HepG2 (cell line): Measurements from ENCODE around the gene GALNT10.

Experiments
- POLR2A ChIP-seq, 2 experiments: IDR thresholded peaks; 2 replicates each; pipeline ENCODE4 v1.6.1; 2011; ENCODE audit warnings: low read depth in 2 of 2, low read length in 2 of 2, mild to moderate bottlenecking in 1 of 2, moderate library complexity in 1 of 2; ENCODE audit not compliant: insufficient read depth in 1 of 2
- REST ChIP-seq, 2 experiments: IDR thresholded peaks; 2 replicates each; pipeline ENCODE4 v1.6.1; 2011 to 2012; ENCODE audit warnings: low read length in 2 of 2, borderline replicate concordance in 1 of 2, low read depth in 1 of 2, mild to moderate bottlenecking in 1 of 2, moderate library complexity in 1 of 2
- TCF12 ChIP-seq, 2 experiments: fragments of 450-650 bp in 1 of 2; sonication (generic) in 1 of 2; formaldehyde crosslinking in 1 of 2; IDR thresholded peaks; 2 replicates each; pipeline versions ENCODE4 v1.6.1 to v1.8.0; 2017 to 2022; ENCODE audit warnings: antibody characterized with exemption in 1 of 2, mild to moderate bottlenecking in 1 of 2, missing genetic modification reagents in 1 of 2, moderate library complexity in 1 of 2

DNA sequence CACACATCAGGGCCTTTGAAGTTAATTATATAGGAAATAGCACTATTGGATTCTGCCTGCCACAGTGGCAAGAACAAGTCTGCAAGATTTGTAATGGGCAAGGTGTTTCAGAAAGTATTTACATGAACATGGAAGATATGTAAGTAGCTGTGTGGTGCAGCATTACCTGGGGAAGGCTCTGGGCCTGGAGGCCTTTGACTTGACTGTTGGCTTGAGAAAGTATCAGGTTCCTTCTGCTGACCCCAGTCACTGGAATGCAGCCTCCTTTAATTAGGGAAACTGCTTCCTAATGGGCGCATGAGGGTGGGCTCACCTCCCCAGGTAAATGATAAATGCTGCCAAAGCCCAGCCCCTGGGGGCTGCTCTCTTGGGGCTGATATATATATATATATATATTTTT is 102.7 kb downstream of the GALNT10 start:
- no peak for TF ChIP-seq TCF12 (IDR thresholded peaks at IDR 0.05)
- no peak for TF ChIP-seq TCF12 (CRISPR knock-in tag; IDR thresholded peaks at IDR 0.05)
- TF ChIP-seq POLR2A (IDR thresholded peaks at IDR 0.05; ENCODE audit: insufficient read depth in 1 of 2, low read depth in 2 of 2, low read length in 2 of 2) = no peak
- TF ChIP-seq REST (IDR thresholded peaks at IDR 0.05; ENCODE audit: borderline replicate concordance in 1 of 2, low read depth in 1 of 2, low read length in 2 of 2) = no peak
